ENCODE results near the gene AQP12A. TPM values are rescaled to one million over a fixed set of nuclear protein-coding genes. Genes with fewer than 3 reads are reported as not detected.

AQP12A gene
- total RNA-seq, 1 donor = not detected

DNA sequence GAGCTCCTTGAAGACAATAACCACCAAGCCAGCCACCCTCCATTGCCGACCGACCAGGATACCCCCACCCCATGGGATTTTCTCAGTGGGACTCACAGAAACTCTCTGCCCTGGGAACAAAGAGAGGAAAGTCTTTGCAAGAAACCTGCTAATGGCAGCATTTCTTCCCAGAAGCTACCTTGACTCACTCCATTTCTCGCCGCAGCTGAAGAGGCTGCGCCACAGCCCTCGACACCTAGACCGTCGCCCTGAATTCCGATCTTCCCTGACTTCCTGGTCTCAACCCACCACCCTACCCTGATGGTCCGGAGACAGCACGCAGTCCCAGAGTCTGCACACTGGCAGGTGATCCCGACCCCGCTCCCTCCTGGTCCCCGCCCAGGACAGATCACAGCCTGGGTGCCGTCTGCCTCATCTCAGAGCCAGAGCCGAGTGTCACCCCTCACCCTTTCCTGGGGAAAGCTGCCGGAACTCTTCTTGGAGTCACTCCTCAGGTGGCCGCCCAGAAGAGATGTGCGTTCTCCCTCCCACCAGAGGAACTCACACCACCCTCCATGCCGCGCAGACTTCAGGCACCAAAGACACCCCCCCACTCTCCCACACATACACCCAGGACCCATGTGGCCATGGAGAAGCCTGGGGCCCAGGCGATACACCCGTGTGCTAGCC is 24.6 kb downstream of the AQP12A start:
- TF ChIP-seq CTCF (IDR thresholded peaks at IDR 0.05; ENCODE audit: insufficient read depth, low read length) = no peak
- no peak for DNase-seq (ENCODE audit: low read depth)
- no peak overlapping the region for H3K4me3 ChIP-seq (ENCODE audit: low read depth, low read length)

DNA sequence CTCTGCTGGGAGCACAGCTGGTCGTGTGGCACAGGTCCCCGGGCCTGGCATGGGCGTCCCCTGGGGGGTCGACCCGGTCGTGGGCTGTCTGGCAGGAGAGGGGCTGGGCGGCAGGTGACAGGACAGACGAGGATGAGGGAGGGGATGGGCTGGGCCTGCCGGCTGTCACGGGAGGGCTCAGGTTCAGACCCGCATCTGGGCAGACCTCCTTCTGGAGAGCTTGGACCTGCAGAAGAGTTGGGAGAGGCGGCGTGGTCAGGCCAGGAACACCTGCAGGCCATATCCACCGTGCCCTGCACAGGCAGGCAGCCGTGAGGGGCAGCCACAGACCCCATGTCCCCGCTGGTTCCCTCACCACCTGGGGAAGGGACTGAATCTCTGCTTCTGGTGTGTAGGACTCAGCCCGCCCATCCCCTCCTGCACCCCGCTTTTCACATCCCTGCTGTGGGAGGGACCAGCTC is 25.5 kb downstream of the AQP12A start:
- DNase-seq (ENCODE audit: low read depth) = no peak
- no peak for TF ChIP-seq CTCF (IDR thresholded peaks at IDR 0.05; ENCODE audit: insufficient read depth, low read length)
- no peak overlapping the region for H3K4me3 ChIP-seq (ENCODE audit: low read depth, low read length)

DNA sequence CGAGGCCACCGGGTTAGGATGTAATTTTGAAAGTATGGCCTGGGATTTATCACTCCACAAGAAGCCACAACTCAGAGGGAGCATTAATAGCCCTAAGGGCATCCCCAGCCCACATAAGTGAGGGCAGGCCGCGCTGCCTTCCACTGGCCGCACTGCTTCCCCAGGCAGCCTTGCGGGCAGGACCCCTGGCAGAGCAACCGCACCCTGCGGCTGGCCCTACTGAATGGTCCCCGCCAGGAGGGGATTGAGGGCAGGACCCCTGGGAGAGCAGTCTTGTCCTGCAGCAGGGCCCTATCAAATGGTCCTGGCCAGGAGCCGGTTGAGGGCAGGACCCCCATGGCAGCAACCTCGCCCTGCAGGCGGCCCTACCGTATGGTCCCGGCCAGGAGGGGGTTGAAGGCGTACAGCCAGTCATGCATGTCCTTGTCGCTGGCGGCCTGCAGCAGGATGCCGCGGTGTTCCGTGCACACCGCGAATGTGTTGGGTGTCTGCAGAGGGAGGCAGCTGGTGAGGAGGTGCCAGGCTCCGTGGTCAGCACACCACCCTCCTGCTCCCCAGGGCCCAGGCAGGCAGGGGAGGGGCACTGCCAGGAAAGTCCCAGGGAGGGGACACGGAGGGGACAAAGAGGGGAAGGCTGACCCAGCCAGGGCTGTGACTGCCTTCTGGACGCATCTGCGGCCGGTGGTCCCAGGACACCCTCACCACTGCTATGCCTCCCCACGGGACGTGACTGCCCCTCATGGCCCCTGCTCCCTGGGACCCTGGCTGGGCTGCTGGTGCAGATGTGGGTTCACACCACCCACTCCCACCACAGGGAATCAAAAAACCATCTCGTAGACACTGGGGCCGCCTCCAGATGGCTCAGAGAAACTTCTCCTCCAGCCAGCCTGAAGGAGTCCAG is 26.3 kb downstream of the AQP12A start:
- DNase-seq (ENCODE audit: low read depth) = no peak
- no peak for TF ChIP-seq CTCF (IDR thresholded peaks at IDR 0.05; ENCODE audit: insufficient read depth, low read length)
- no peak overlapping the region for H3K4me3 ChIP-seq (ENCODE audit: low read depth, low read length)

GRCh38 chr2:240718896-240719490 is 27.3 kb downstream of the AQP12A start:
- no peak for DNase-seq (ENCODE audit: low read depth)
- H3K4me3 ChIP-seq (ENCODE audit: low read depth, low read length) = no peak overlapping the region
- TF ChIP-seq CTCF (IDR thresholded peaks at IDR 0.05; ENCODE audit: insufficient read depth, low read length) = no peak

- no peak overlapping the region for H3K4me3 ChIP-seq (ENCODE audit: low read depth, low read length)
- DNase-seq (ENCODE audit: low read depth) = no peak
- no peak for TF ChIP-seq CTCF (IDR thresholded peaks at IDR 0.05; ENCODE audit: insufficient read depth, low read length)
Measured at GRCh38 chr2:240719676-240720545, 28.2 kb downstream of the AQP12A start.

Measured in fibroblast of the aortic adventitia (primary cell).